Left lung (tissue), 10 donors: ENCODE measurements around the gene NECTIN1. TPM values are rescaled to one million over a fixed set of nuclear protein-coding genes. Genes with fewer than 3 reads are reported as not detected.
A peak's percentile ranks its signal among the peaks of the same experiment; 100 is the strongest.

Experiments used
- ATAC-seq: fragments of 200-7000 bp; cut with Tn5 transposase; one replicate; pipeline ENCODE4 v1.9.1; 2020; ENCODE audit warnings: moderate library complexity
- DNase-seq, 4 donors: peaks; one replicate each; pipeline ENCODE4 v3.0.0-alpha.2; 2013 to 2020
- H3K27ac ChIP-seq, 2 donors: fragments of 200-600 bp; sonication (generic) in 1 of 2; one replicate each; pipeline versions ENCODE4 v1.5.0 to v1.8.0; 2020 to 2021
- H3K27me3 ChIP-seq, 2 donors: fragments of 200-600 bp; sonication (generic) in 1 of 2; one replicate each; pipeline versions ENCODE4 v1.5.0 to v1.8.0; 2020 to 2021
- H3K36me3 ChIP-seq, 2 donors: fragments of 200-600 bp; sonication (generic) in 1 of 2; one replicate each; pipeline versions ENCODE4 v1.5.0 to v1.8.0; 2020 to 2021
- H3K4me1 ChIP-seq, 2 donors: fragments of 200-600 bp; one replicate each; pipeline ENCODE4 v1.8.0; 2021
- H3K4me3 ChIP-seq, 2 donors: fragments of 200-600 bp; sonication (generic) in 1 of 2; one replicate each; pipeline versions ENCODE4 v1.5.0 to v1.8.0; 2020 to 2021; ENCODE audit warnings: mild to moderate bottlenecking in 1 of 2
- H3K9me3 ChIP-seq, 2 donors: fragments of 200-600 bp; sonication (generic) in 1 of 2; one replicate each; pipeline versions ENCODE4 v1.5.0 to v1.8.0; 2020 to 2021
- CTCF ChIP-seq, 2 donors: fragments of 200-600 bp; sonication (generic) in 1 of 2; IDR thresholded peaks; one replicate each; pipeline versions ENCODE4 v1.5.0 to v1.8.0; 2021; ENCODE audit warnings: antibody characterized with exemption in 2 of 2
- intact Hi-C, 2 donors: fragments of 100-400 bp; cut with DNase I; formaldehyde crosslinking; loops; one replicate each; pipeline versions ENCODE4 v1.11.2 to v1.14.2; 2022
- polyA plus RNA-seq, 6 donors: library from polyadenylated mRNA; unstranded; fragments of 120-200 nt; gene quantifications; one replicate each; pipeline ENCODE4 v1.2.1, GENCODE V29; 2013; ENCODE audit not compliant: insufficient read length in 6 of 6
- total RNA-seq, 2 donors: library from RNA; stranded (reverse); fragmentation: NEBNext Ultra II Directional; extraction: Animal tissue kit (Norgen Biotek cat#: 25700); gene quantifications; one replicate each; pipeline ENCODE4 v1.2.1, GENCODE V29; 2021
- donor health status: DM: no; HTN: yes; CAD: no.
- donor health status: DM: no; HTN: no; CAD: no.

The NECTIN1 gene
- total and polyA plus RNA-seq, 8 donors, result 13.0 to 21.1 (median 15.9) TPM

GRCh38 chr11:119713359-119714040 lies 15.5 kb downstream of the NECTIN1 start:
- ATAC-seq (no peak), DNase-seq (peak in 1 of 4 donors; percentile 51)
- intact Hi-C loops, result no loop called here
- H3K4me3 ChIP-seq, result no peak overlapping the region
- H3K27ac ChIP-seq, result peak overlapping the region in 1 of 2 donors; percentile 70
- no peak for TF ChIP-seq CTCF (IDR thresholded peaks at IDR 0.05)
- no peaks in the 10 kb centered on the region for H3K36me3 ChIP-seq
- peaks cover 0 to 25% of the 10 kb centered on the region in 2 donors for H3K4me1 ChIP-seq
- H3K27me3 ChIP-seq, result no peaks in the 10 kb centered on the region
- no peaks in the 10 kb centered on the region for H3K9me3 ChIP-seq

GRCh38 chr11:119712459-119713358 lies 16.3 kb downstream of the NECTIN1 start:
- Histone ChIP-seq H3K4me1 (peaks cover 0 to 25% of the 10 kb centered on the region in 2 donors), H3K36me3 (no peaks in the 10 kb centered on the region), H3K27me3 (no peaks in the 10 kb centered on the region), H3K9me3 (no peaks in the 10 kb centered on the region), H3K27ac (peak overlapping the region in 1 of 2 donors; percentile 70), H3K4me3 (no peak overlapping the region)
- peak in 1 of 4 donors; percentile 47 for DNase-seq
- intact Hi-C loops, result no loop called here
- no peak for TF ChIP-seq CTCF (IDR thresholded peaks at IDR 0.05)
- no peak for ATAC-seq

GRCh38 chr11:119712006-119712405 lies 17.0 kb downstream of the NECTIN1 start:
- Histone ChIP-seq H3K4me3 (no peak overlapping the region), H3K36me3 (no peaks in the 10 kb centered on the region), H3K9me3 (no peaks in the 10 kb centered on the region), H3K27me3 (no peaks in the 10 kb centered on the region), H3K27ac (peak overlapping the region in 1 of 2 donors; percentile 70), H3K4me1 (peaks cover 0 to 25% of the 10 kb centered on the region in 2 donors)
- TF ChIP-seq CTCF (IDR thresholded peaks at IDR 0.05), result no peak
- intact Hi-C loops, result no loop called here
- ATAC-seq (no peak), DNase-seq (no peak)

- Histone ChIP-seq H3K27ac (no peak overlapping the region), H3K4me1 (peaks cover 0 to 25% of the 10 kb centered on the region in 2 donors), H3K9me3 (no peaks in the 10 kb centered on the region), H3K4me3 (no peak overlapping the region), H3K27me3 (no peaks in the 10 kb centered on the region), H3K36me3 (no peaks in the 10 kb centered on the region)
- DNase-seq, result no peak
- no peak for ATAC-seq
- intact Hi-C loops, result no loop called here
- no peak for TF ChIP-seq CTCF (IDR thresholded peaks at IDR 0.05)
Observed at GRCh38 chr11:119711476-119711875, 17.5 kb downstream of the NECTIN1 start.

GRCh38 chr11:119710417-119710816 lies 18.6 kb downstream of the NECTIN1 start:
- Histone ChIP-seq H3K27ac (no peak overlapping the region), H3K9me3 (no peaks in the 10 kb centered on the region), H3K4me3 (no peak overlapping the region), H3K4me1 (peaks cover 0 to 25% of the 10 kb centered on the region in 2 donors), H3K36me3 (no peaks in the 10 kb centered on the region), H3K27me3 (no peaks in the 10 kb centered on the region)
- ATAC-seq (no peak), DNase-seq (no peak)
- intact Hi-C loops, result no loop called here
- no peak for TF ChIP-seq CTCF (IDR thresholded peaks at IDR 0.05)
